Naive thymus-derived CD8-positive, alpha-beta T cell (primary cell): ENCODE results near the gene NUP107. TPM values are rescaled to one million over a fixed set of nuclear protein-coding genes. Genes with fewer than 3 reads are reported as not detected.

ENCODE experiments used
- ATAC-seq, 2 donors: fragments of 150-1000 bp; cut with Tn5 transposase in 1 of 2; sonication (Bioruptor Pico), chemical (Tn5 transposase) in 1 of 2; 1 replicate in 1 of 2; 2 replicates in 1 of 2; pipeline ENCODE4 v1.10.0; 2021; ENCODE audit warnings: mild to moderate bottlenecking in 2 of 2, moderate library complexity in 2 of 2
- POLR2A ChIA-PET: fragments of 350-600 bp; sonication (Branson Sonifier 250); formaldehyde crosslinking; loops from one replicate; lab custom pipeline; 2021; ENCODE audit warnings: antibody characterized with exemption; lab: Charles Lee
- DNase-seq, 10 donors: peaks; one replicate each; pipeline versions ENCODE4 v3.0.0 to v3.0.0-alpha.2; 2020 to 2022
- H3K27ac Mint-ChIP-seq, 10 donors: one replicate each; pipeline ENCODE4 v1.8.0; 2020 to 2022; ENCODE audit warnings: mild to moderate bottlenecking in 10 of 10, mixed read lengths in 10 of 10, moderate library complexity in 4 of 10, inconsistent platforms in 1 of 10
- H3K27me3 Mint-ChIP-seq, 5 donors: one replicate each; pipeline ENCODE4 v1.8.0; 2021 to 2022; ENCODE audit warnings: mixed read lengths in 5 of 5
- H3K36me3 Mint-ChIP-seq, 3 donors: one replicate each; pipeline ENCODE4 v1.8.0; 2020 to 2022; ENCODE audit warnings: mixed read lengths in 3 of 3, mild to moderate bottlenecking in 2 of 3, inconsistent platforms in 1 of 3
- H3K4me1 Mint-ChIP-seq, 4 donors: one replicate each; pipeline ENCODE4 v1.8.0; 2021 to 2022; ENCODE audit warnings: mixed read lengths in 4 of 4
- H3K4me3 Mint-ChIP-seq, 10 donors: one replicate each; pipeline ENCODE4 v1.8.0; 2020 to 2022; ENCODE audit warnings: mild to moderate bottlenecking in 10 of 10, mixed read lengths in 10 of 10, moderate library complexity in 6 of 10, inconsistent platforms in 1 of 10
- H3K9me3 Mint-ChIP-seq, 9 donors: one replicate each; pipeline ENCODE4 v1.8.0; 2020 to 2022; ENCODE audit warnings: mixed read lengths in 9 of 9, mild to moderate bottlenecking in 3 of 9, inconsistent platforms in 1 of 9, moderate library complexity in 1 of 9
- polyA plus RNA-seq, 3 donors: library from polyadenylated mRNA; unstranded; fragments of 300-500 nt; fragmentation: Illumina TruSeq; gene quantifications; one replicate each; pipeline ENCODE4 v1.2.3, GENCODE V29; 2021
- total RNA-seq, 8 experiments: library from RNA in 2 of 8; stranded (reverse) in 2 of 8; gene quantifications; one replicate each; pipeline ENCODE4 v1.2.3 and lab custom pipeline; 2021 to 2026

The NUP107 gene
- total and polyA plus RNA-seq, 5 experiments from 2014 or later = 21.3 to 78.5 (median 39.0) TPM

DNA sequence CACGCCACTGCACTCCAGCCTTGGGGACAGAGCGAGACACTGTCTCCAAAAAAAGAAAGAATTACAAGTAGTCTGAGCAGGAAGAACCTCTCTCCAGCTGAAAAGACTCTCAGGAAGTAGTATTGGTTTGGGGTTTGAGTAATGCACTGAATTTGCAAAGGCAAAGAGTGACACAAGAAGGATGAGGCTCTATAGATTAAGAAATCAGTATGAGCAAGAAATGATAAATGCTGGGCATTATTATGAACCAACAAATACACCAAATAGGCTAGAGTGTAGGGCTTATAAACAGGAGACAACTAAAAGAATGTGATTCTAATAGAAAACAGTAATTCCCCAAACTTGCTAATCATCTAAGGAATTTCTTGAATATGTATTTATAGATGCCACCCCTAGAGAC is 56.6 kb downstream of the NUP107 start:
- Mint-ChIP-seq H3K27me3 (no peaks in the 10 kb centered on the region), H3K4me1 (peaks cover 14 to 38% (median 27%) of the 10 kb centered on the region in 4 donors), H3K36me3 (peaks cover 0 to 27% (median 2%) of the 10 kb centered on the region in 3 donors), H3K27ac (peak overlapping the region in 7 of 10 donors; percentile 0 to 89 (median 24)), H3K4me3 (no peak overlapping the region), H3K9me3 (no peaks in the 10 kb centered on the region)
- ATAC-seq (no peak), DNase-seq (no peak)
- POLR2A ChIA-PET = interaction anchor here (1.0 kb wide), 1 partner anchor 64 kb away, joined by 3 read pairs; the partner anchor contains the start of gene MDM2

DNA sequence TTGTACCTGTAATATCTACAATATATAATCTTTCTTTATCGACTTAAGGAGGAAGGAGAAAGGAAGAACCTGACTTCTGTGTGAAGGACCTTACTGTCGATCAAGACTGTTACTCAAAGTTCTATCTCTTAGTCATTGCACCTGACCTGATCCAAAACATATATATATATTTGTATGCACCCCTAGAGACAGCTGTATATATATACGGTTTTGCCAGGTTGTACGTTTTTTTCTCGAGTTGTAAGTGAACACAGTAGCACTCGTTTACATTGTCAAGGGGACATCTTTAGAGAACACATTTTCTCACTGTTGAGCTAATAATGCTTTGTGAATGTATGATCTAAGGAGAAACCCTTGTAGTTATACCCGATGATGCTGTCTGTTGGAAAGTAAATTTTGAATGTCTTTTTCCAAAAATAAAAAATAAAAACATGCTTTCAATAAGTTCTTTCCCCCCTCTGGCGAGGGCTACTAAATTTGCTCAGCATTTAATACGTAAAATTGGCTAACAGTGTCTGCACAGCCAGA is 58.7 kb downstream of the NUP107 start:
- peak in 1 of 10 donors; percentile 2 for DNase-seq
- H3K27ac Mint-ChIP-seq = peak overlapping the region; percentile 68 to 98 (median 96)
- H3K27me3 Mint-ChIP-seq = no peaks in the 10 kb centered on the region
- H3K36me3 Mint-ChIP-seq = peaks cover 0 to 17% (median 0%) of the 10 kb centered on the region in 3 donors
- ATAC-seq = peak; percentile 4 to 10
- H3K4me1 Mint-ChIP-seq = peaks cover 25 to 54% (median 46%) of the 10 kb centered on the region in 4 donors
- POLR2A ChIA-PET = interaction anchor here (0.8 to 3.0 kb wide), 8 partner anchors 19 to 135 kb away, joined by 3 to 57 read pairs (median 3); partner anchors contain the start of genes MDM2, NUP107 and RAP1B
- peak overlapping the region; percentile 95 to 98 (median 98) for H3K4me3 Mint-ChIP-seq
- H3K9me3 Mint-ChIP-seq = no peaks in the 10 kb centered on the region

DNA sequence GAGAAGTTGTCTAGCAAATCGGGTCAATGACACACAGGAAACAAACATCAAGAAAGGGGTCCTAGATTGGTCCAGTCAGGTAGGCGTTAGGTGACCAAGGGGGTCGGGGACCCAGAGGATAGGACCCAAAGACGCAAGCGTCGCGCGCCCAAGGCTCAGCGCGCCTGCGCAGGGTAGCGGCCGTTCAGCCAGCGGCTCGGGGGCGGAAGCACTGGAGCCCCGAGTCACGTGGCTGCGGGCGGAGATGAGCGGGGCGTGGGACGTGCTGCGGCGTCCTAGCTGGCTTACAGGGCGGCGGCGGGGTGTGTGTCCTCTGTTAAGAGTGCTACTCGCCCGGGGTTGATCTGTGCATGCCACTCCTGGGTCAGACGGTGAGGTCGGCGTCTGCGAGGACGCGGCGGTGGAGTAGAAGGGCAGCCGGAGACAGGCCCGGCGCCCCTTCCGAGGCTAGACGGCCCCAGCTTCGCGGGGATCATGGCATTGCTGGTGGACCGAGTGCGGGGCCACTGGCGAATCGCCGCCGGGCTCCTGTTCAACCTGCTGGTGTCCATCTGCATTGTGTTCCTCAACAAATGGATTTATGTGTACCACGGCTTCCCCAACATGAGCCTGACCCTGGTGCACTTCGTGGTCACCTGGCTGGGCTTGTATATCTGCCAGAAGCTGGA is 59.3 kb downstream of the NUP107 start, which contains the start of gene SLC35E3:
SLC35E3 (plus strand) TSS at position 273 of the 668 bp plus-strand sequence; CDS start at position 475, 202 bp downstream.
- H3K4me1 Mint-ChIP-seq = peaks cover 25 to 56% (median 47%) of the 10 kb centered on the region in 4 donors
- DNase-seq = peak; percentile 83 to 94 (median 88)
- peak within 1 kb of the TSS; percentile 95 to 98 (median 98) for H3K4me3 Mint-ChIP-seq
- no peaks in the 10 kb centered on the region for H3K9me3 Mint-ChIP-seq
- peak; percentile 98 to 99 for ATAC-seq
- peaks cover 0 to 18% (median 0%) of the 10 kb centered on the region in 3 donors for H3K36me3 Mint-ChIP-seq
- no peaks in the 10 kb centered on the region for H3K27me3 Mint-ChIP-seq
- H3K27ac Mint-ChIP-seq = peak within 1 kb of the TSS; percentile 68 to 98 (median 96)
- POLR2A ChIA-PET = interaction anchor here (0.9 to 3.0 kb wide), 10 partner anchors 11 to 136 kb away, joined by 3 to 57 read pairs (median 4); partner anchors contain the start of genes MDM2, NUP107 and RAP1B

DNA sequence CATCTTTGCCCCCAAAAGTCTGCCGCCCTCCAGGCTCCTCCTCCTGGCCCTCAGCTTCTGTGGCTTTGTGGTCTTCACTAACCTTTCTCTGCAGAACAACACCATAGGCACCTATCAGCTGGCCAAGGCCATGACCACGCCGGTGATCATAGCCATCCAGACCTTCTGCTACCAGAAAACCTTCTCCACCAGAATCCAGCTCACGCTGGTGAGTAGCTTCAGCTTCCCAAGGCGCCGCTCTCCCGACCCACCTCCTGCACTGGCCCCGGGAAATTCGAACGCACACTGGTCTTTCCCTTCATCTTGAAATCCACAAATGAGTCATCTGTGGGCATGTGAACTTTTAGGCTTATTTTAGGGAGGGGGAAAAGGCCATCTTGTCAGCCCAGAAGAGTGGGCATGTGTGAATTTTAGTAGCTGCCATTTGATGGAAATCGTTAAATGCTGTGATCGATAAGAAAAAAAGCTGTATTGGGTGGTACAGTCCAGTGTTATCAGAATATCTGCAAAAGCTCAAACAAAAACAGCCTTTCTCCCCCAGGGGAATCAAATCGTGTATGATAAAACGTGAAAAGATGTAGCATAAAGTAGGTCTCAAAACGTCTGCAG is 59.9 kb downstream of the NUP107 start:
- POLR2A ChIA-PET = interaction anchor here (0.7 to 3.0 kb wide), 12 partner anchors 11 to 632 kb away, joined by 3 to 57 read pairs (median 4); partner anchors contain the start of genes MDM2, NUP107 and RAP1B
- Mint-ChIP-seq H3K4me1 (peaks cover 27 to 56% (median 47%) of the 10 kb centered on the region in 4 donors), H3K9me3 (no peaks in the 10 kb centered on the region), H3K36me3 (peaks cover 0 to 13% (median 3%) of the 10 kb centered on the region in 3 donors), H3K4me3 (peak overlapping the region; percentile 95 to 98 (median 98)), H3K27me3 (no peaks in the 10 kb centered on the region), H3K27ac (peak overlapping the region; percentile 68 to 98 (median 96))
- ATAC-seq = peak; percentile 1 to 19
- peak in 6 of 10 donors; percentile 1 to 27 (median 12) for DNase-seq

DNA sequence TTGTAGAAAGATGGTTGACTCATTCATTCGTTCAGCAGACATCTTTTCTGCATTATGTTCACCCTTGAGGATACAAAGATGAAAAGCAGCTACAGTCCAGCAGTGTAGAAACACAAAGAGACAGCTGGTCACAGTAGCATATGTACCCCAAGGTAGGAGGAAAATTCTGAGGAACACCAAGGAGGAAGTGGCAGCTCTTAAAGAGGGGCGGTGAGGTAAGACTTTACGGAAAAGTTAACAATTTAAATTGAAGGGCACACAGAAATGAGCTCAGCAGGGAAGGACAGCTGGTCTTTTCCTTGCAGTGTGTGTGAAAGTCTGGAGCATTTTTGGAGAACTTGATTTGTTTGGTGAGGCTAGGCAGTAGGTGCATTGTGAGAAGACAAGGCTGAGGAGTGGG is 62.7 kb downstream of the NUP107 start:
- no peaks in the 10 kb centered on the region for H3K27me3 Mint-ChIP-seq
- H3K27ac Mint-ChIP-seq = peak overlapping the region in 8 of 10 donors; percentile 1 to 77 (median 38)
- DNase-seq (no peak), ATAC-seq (no peak)
- peaks cover 0 to 29% (median 14%) of the 10 kb centered on the region in 3 donors for H3K36me3 Mint-ChIP-seq
- POLR2A ChIA-PET = no interaction called here
- H3K4me3 Mint-ChIP-seq = no peak overlapping the region
- H3K4me1 Mint-ChIP-seq = peaks cover 24 to 48% (median 43%) of the 10 kb centered on the region in 4 donors
- H3K9me3 Mint-ChIP-seq = no peaks in the 10 kb centered on the region

DNA sequence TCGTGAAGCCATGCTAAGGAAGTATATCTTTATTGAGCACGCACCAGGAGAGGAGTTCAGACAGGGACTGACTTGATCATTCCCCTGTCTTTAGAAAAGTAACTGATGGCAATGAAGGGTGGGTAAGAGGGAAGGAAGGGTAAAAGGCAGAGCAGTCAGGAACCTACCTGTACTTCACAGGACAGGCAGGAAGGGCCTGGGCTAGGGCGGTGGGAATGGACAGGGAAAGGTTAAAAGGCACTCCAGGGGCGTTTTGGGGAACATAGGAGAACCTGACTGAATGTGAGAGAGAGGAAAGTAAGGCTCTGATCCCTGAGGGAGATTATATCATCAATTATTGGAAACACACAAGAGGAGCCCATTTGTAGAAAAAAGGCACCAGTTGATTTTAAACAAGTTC is 63.1 kb downstream of the NUP107 start:
- no peaks in the 10 kb centered on the region for H3K9me3 Mint-ChIP-seq
- H3K27ac Mint-ChIP-seq = peak overlapping the region; percentile 1 to 77 (median 37)
- peaks cover 0 to 33% (median 18%) of the 10 kb centered on the region in 3 donors for H3K36me3 Mint-ChIP-seq
- ATAC-seq (no peak), DNase-seq (no peak)
- peaks cover 24 to 48% (median 43%) of the 10 kb centered on the region in 4 donors for H3K4me1 Mint-ChIP-seq
- POLR2A ChIA-PET = no interaction called here
- no peak overlapping the region for H3K4me3 Mint-ChIP-seq
- H3K27me3 Mint-ChIP-seq = no peaks in the 10 kb centered on the region

DNA sequence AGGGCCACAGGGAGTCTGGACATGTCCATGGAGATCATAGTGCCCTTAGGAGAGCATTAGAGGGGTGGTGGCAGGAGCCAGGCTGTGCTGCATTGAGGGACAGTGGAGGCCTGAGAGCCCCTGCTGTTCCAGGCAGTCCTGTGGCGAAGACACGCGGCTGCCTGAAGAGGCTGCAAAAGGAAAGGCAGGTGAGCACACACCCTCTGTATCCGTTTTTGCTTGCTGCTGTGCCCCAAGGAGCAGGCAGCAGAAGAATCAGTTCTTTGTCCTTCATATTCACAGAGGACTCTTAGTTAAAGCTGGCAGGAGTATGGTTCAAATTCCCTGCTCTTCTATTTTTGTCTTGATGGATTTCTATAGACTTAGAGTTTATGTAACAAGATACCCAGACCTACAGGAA is 63.7 kb downstream of the NUP107 start:
- H3K4me3 Mint-ChIP-seq = no peak overlapping the region
- ATAC-seq (no peak), DNase-seq (no peak)
- peaks cover 24 to 42% (median 41%) of the 10 kb centered on the region in 4 donors for H3K4me1 Mint-ChIP-seq
- H3K9me3 Mint-ChIP-seq = no peaks in the 10 kb centered on the region
- no peaks in the 10 kb centered on the region for H3K27me3 Mint-ChIP-seq
- H3K36me3 Mint-ChIP-seq = peaks cover 0 to 38% (median 23%) of the 10 kb centered on the region in 3 donors
- POLR2A ChIA-PET = no interaction called here
- H3K27ac Mint-ChIP-seq = peak overlapping the region in 6 of 10 donors; percentile 1 to 77 (median 56)

DNA sequence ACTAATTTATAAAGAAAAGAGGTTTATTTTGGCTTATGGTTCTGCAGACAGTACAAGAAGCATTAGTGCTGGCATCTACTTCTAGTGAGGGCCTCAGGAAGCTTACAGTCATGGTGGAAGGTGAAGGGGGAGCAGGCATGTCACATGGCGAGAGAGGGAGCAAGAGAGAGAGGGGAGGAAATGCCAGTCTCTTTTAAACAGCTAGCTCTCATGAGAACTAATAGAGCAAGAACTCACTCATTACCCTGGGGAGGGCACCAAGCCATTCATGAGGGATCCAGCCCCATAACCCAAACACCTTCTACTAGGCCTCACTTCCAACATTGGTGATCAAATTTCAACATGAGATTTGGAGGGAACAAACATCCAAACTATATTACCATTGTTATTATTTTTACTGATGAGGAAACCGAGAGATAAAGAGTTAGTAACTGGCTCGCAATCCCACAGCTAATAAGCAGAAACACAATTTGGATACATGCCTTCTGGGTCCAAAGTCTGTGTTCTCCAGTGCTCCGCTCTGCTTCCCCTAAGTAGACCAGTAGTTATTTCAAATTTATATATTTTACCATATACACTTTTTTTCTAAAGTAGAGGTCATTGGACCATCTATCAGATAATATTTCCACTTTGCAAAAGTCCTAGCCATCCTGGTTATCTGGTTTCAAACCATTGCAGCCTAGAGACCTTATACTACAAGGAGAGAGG is 68.9 kb downstream of the NUP107 start:
- no peak for ATAC-seq
- Mint-ChIP-seq H3K27me3 (no peaks in the 10 kb centered on the region), H3K4me3 (no peak overlapping the region), H3K9me3 (no peaks in the 10 kb centered on the region), H3K27ac (peak overlapping the region in 1 of 10 donors; percentile 47), H3K36me3 (peaks cover 0 to 73% (median 48%) of the 10 kb centered on the region in 3 donors), H3K4me1 (peaks cover 0 to 2% (median 1%) of the 10 kb centered on the region in 4 donors)
- DNase-seq = no peak
- POLR2A ChIA-PET = no interaction called here

DNA sequence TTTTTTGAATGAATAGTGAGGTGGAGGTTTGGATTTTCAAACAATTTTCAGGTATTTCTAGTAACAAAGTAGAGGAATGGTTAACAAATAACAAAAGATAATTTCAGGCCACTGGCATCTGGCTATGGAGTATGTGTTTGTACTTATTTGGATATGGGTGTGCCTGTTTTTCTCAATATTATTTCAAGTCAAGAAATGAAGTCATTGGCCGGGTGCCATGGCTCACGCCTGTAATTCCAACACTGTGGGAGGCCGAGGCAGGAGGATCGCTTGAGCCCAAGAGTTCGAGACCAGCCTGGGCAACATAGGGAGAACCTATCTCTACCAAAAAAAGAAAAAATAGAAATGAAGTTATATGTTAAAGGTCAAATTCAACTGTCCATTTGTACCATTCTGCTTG is 73.1 kb downstream of the NUP107 start:
- Mint-ChIP-seq H3K36me3 (peaks cover 0 to 77% (median 38%) of the 10 kb centered on the region in 3 donors), H3K9me3 (no peaks in the 10 kb centered on the region), H3K4me1 (peaks cover 0 to 8% (median 2%) of the 10 kb centered on the region in 4 donors), H3K27ac (no peak overlapping the region), H3K4me3 (no peak overlapping the region), H3K27me3 (no peaks in the 10 kb centered on the region)
- ATAC-seq (no peak), DNase-seq (no peak)
- POLR2A ChIA-PET = no interaction called here

DNA sequence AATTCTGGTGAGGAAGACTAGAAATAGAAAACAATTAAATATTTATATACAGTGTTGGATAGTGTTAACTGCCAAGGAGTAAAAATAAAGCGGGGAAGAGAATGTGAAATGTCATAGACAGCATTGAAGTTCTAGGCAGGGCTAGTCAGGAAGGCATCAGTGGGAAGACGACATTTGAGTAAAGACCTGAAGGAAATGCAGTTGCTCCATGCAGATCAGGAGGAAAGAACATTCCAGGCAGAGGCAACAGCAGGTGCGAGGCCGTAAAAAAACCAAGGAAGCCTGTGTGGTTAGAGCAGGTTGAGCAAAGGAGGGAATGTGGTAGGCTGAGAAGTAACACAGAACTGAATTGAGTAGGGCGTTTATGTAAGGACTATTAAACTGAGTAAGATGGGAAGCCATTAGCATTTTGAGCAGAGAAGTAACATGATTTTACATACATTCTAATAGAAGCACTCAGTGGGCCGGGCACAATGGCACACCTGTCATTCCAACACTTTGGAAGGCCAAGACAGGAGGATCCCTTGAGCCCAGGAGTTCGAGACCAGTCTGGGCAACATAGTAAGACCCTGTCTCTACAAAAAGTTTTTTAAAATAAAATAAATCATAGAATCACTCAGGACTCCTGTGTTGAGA is 74.1 kb downstream of the NUP107 start:
- ATAC-seq (no peak), DNase-seq (no peak)
- POLR2A ChIA-PET = no interaction called here
- Mint-ChIP-seq H3K27ac (peak overlapping the region in 2 of 10 donors; percentile 8 to 29), H3K9me3 (no peaks in the 10 kb centered on the region), H3K4me1 (peaks cover 0 to 8% (median 2%) of the 10 kb centered on the region in 4 donors), H3K4me3 (no peak overlapping the region), H3K27me3 (no peaks in the 10 kb centered on the region), H3K36me3 (peaks cover 0 to 72% (median 29%) of the 10 kb centered on the region in 3 donors)

DNA sequence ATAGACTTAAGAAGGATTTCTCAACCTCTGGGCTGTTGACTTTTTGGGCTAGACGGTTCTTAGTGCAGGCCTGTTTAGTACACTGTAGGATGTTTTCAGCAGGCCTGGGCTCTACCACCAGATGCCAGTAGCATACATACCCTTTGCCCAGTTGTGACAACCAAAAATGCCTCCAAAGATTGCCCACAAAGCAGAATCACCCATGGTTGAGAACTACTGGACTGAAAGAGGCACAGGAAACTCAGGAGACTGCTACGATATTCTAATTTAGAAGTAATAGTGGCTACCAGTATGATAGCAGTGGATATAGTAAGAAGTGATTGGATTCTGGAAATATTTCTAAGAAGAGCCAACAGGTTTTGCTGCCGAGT is 74.6 kb downstream of the NUP107 start:
- peaks cover 0 to 8% (median 2%) of the 10 kb centered on the region in 4 donors for H3K4me1 Mint-ChIP-seq
- peaks cover 0 to 70% (median 24%) of the 10 kb centered on the region in 3 donors for H3K36me3 Mint-ChIP-seq
- no peaks in the 10 kb centered on the region for H3K27me3 Mint-ChIP-seq
- no peak for DNase-seq
- no peak for ATAC-seq
- peak overlapping the region in 4 of 10 donors; percentile 7 to 58 (median 43) for H3K27ac Mint-ChIP-seq
- H3K4me3 Mint-ChIP-seq = no peak overlapping the region
- H3K9me3 Mint-ChIP-seq = no peaks in the 10 kb centered on the region
- POLR2A ChIA-PET = no interaction called here
